Effector memory CD4-positive, alpha-beta T cell (primary cell): ENCODE data around the gene RHNO1.
A peak's percentile ranks its signal among the peaks of the same experiment; 100 is the strongest.
"Not testable (repeated sequence)": the region's sequence is repeated elsewhere in the genome, so short reads cannot be mapped to it uniquely, and the experiment has no call there.

ENCODE experiments used
- DNase-seq, 3 donors: peaks; one replicate each; pipeline ENCODE4 v3.0.0-alpha.2; 2020
- H3K27ac ChIP-seq: 2 replicates; pipeline ENCODE4 v1.7.0; 2013; ENCODE audit warnings: mild to moderate bottlenecking, low read length, moderate library complexity; ENCODE audit not compliant: insufficient read depth, poor library complexity, severe bottlenecking
- H3K27me3 ChIP-seq: replicated peaks from 2 replicates; pipeline ENCODE4 v1.7.0; 2013; ENCODE audit warnings: mild to moderate bottlenecking, low read length; ENCODE audit not compliant: insufficient read depth, control insufficient read depth, poor library complexity, severe bottlenecking
- H3K36me3 ChIP-seq: 2 replicates; pipeline ENCODE4 v1.7.0; 2013; ENCODE audit warnings: mild to moderate bottlenecking, low read length, moderate library complexity; ENCODE audit not compliant: control insufficient read depth, insufficient read depth
- H3K4me1 ChIP-seq: 2 replicates; pipeline ENCODE4 v1.7.0; 2013; ENCODE audit warnings: low read length, mild to moderate bottlenecking; ENCODE audit not compliant: control insufficient read depth, insufficient read depth, poor library complexity, severe bottlenecking
- H3K4me3 ChIP-seq: 2 replicates; pipeline ENCODE4 v1.7.0; 2013; ENCODE audit warnings: low read length, low read depth, mild to moderate bottlenecking; ENCODE audit not compliant: insufficient read depth, poor library complexity, severe bottlenecking
- H3K9me3 ChIP-seq: 2 replicates; pipeline ENCODE4 v1.7.0; 2013; ENCODE audit warnings: mild to moderate bottlenecking, low read length, moderate library complexity; ENCODE audit not compliant: control insufficient read depth

RHNO1 gene

DNA sequence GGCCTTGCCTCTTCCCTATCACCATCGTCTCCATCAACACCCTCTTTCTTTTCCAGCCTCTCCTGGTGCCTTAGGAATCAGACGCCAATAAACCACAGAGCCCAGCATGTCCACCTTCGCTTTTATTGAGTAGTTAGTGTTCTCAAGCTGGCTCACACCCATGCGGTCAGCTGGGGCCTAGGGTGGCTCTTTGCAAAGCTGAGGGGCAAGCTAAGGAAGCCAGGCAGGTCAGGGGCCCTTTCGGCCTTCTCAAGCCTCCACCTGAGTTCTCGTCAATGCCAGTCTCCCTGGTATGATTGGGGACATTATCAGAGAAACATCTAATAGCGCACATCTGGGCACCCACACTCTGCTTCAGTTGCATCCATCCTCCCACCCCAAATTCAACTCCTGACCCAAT lies 19.4 kb upstream of the RHNO1 start:
- Histone ChIP-seq H3K27ac (no peak overlapping the region), H3K9me3 (no peaks in the 10 kb centered on the region), H3K4me1 (no peaks in the 10 kb centered on the region), H3K36me3 (peaks cover 10% of the 10 kb centered on the region), H3K27me3 (no peaks in the 10 kb centered on the region), H3K4me3 (no peak overlapping the region)
- DNase-seq, result no peak

DNA sequence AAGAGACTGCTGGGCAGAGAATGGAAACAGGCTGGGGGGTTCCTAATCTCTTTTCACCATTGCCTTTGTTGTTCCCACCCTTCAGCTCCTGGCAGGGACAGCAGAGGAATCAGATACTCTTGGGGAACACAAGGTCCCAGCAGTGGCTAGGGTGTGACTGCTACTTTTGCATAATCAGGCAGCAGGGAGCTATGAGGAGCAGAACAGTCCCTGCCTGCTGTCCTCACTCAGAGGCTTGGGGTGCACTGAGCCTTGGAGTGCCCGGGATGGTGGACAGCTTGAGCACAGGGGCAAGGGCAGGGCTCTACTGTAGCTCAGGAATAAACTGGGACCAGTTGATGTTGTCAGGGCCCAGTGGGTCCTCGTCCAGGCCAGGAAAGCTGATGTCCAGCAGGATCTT lies 18.7 kb upstream of the RHNO1 start:
- Histone ChIP-seq H3K27me3 (no peaks in the 10 kb centered on the region), H3K36me3 (peaks cover 10% of the 10 kb centered on the region), H3K4me3 (no peak overlapping the region), H3K27ac (no peak overlapping the region), H3K9me3 (no peaks in the 10 kb centered on the region), H3K4me1 (no peaks in the 10 kb centered on the region)
- DNase-seq, result no peak

DNA sequence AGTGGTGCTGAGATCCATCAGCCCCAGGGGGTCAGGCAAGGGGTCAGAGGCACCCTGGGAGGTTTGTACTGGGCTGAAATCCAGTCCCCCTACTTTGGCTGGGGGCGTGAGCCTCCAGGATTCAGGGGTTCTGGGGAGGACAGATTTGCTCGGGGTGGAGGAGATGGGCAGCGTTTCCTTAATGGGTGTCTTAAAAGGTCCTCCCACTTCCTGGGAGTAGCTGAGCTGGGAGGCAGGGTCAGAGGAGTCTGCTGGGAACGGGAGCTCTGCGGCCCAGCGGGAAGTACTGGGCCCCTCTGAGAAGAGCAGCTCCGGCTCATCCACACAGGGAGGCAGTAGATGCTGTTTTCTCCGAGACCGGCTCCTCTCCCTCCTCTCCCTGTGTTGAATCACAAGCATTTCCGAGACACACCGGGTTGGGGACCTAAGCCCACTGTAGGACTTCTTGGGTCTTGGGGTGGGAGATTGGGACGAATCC lies 18.0 kb upstream of the RHNO1 start:
- no peak overlapping the region for H3K4me3 ChIP-seq
- H3K4me1 ChIP-seq, result no peaks in the 10 kb centered on the region
- H3K27ac ChIP-seq, result no peak overlapping the region
- no peak for DNase-seq
- no peaks in the 10 kb centered on the region for H3K9me3 ChIP-seq
- no peaks in the 10 kb centered on the region for H3K27me3 ChIP-seq
- H3K36me3 ChIP-seq, result peaks cover 10% of the 10 kb centered on the region

DNA sequence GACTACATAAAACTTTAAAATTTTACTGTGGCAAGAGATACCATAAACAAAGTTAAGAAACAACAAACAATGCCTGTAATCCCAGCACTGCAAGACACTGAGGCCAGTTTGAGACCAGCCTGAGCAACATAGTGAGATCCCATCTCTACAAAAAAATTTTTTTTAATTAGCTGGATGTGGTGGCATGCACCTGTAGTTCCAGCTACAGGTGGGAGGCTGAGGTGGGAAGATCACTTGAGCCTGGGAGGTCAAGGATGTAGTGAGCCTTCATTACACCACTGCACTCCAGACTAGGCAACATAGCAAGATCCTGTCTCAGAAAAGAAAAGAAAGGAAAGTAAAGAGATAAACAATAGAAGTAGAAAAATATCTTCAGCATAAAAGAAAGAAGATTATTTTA lies 16.9 kb upstream of the RHNO1 start:
- no peak for DNase-seq
- Histone ChIP-seq H3K27ac (no peak overlapping the region), H3K9me3 (no peaks in the 10 kb centered on the region), H3K36me3 (peaks cover 10% of the 10 kb centered on the region), H3K4me3 (no peak overlapping the region), H3K27me3 (no peaks in the 10 kb centered on the region), H3K4me1 (no peaks in the 10 kb centered on the region)

DNA sequence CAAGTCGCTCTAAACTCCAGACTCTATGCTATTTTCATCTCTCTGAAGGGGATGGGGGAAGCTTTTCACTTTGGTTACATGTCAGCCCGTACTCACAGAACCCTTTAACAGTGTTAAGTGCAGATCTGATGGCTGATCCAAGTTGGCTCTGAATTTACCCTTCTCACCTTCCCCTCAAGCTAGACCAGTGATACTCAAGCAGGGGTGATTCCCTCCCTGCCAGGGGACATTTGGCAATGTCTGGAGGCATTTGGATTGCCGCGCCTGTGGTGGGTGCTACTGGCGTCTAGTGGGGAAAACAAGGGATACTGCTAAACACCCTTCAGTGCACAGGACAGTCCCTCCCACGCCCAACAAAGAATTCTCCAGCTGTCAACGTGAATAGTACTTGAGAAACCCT lies 14.1 kb upstream of the RHNO1 start:
- peaks cover 7% of the 10 kb centered on the region for H3K36me3 ChIP-seq

DNA sequence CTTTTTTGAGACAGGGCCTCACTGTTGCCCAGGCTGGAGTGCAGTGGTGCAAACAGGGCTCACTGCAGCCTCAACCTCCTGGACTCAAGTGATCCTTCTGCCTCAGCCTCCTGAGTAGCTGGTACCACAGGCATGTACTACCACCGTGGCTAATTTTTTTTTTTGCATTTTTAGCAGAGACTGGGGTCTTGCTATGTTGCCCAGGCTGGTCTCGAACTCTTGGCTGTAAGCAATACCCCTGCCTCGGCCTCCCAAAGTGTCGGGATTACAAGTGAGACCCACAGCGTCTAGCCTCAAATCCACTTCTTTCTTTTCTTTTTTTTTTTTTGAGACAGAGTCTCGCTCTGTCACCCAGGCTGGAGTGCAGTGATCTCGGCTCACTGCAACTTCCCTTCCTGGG lies 13.6 kb upstream of the RHNO1 start:
- H3K4me3 ChIP-seq, H3K27ac ChIP-seq, H3K27me3 ChIP-seq, H3K9me3 ChIP-seq, DNase-seq, H3K36me3 ChIP-seq, H3K4me1 ChIP-seq: not testable (repeated sequence)

More for the DNA sequence above, 14.1 kb upstream of the RHNO1 start:
- H3K27ac ChIP-seq, result no peak overlapping the region
- no peaks in the 10 kb centered on the region for H3K4me1 ChIP-seq
- no peak overlapping the region for H3K4me3 ChIP-seq
- H3K27me3 ChIP-seq, result no peaks in the 10 kb centered on the region
- no peak for DNase-seq
- no peaks in the 10 kb centered on the region for H3K9me3 ChIP-seq

DNA sequence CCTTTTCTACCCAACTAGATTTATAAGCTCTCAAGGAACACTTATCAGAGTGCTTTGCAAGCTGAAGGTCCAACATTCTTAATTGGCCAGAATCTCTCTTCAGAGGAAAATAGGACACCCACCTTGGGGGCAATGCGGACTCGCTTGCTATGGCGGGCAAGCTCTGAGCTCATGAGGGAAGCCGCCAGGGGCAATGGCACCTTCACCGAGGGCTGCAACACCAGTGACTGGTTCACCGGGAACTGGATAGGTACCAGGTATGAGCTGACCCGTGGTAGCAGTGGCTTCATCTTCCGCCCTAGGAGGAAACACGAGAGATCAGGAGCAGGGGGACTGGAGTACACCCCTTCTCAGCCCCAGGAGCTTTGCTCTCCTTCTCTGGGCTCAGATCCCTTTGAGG lies 12.8 kb upstream of the RHNO1 start:
- H3K4me3 ChIP-seq, result no peak overlapping the region
- no peak overlapping the region for H3K27ac ChIP-seq
- no peaks in the 10 kb centered on the region for H3K36me3 ChIP-seq
- H3K27me3 ChIP-seq, result no peaks in the 10 kb centered on the region
- H3K4me1 ChIP-seq, result no peaks in the 10 kb centered on the region
- no peaks in the 10 kb centered on the region for H3K9me3 ChIP-seq
- no peak for DNase-seq

DNA sequence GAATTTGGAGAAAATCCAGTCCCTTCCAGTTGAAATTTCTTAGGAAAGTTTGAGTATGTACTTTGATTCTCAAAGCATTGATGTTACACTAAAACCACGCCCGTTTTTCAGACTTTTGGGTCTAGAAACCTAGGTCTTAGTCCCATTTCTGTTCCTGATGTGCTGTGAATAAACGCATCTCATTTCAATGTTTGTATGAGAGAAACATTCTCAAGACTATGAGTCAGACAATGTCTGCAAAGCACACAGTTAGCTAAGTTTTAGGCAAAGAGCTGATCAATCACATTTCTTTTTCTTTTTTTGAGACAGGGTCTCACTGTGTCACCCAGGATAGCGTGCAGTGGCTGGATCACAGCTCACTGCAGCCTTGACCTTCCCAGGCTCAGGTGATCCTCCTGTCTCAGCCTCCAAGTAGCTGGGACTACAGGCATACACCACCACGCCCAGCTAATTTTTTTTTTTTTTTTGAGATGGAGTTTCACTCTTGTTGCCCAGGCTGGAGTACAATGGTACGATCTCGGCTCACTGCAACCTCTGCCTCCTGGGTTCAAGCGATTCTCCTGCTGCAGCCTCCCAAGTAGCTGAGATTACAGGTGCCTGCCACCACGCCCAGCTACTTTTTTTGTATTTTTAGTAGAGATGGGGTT lies 7.9 kb upstream of the RHNO1 start:
- not testable (repeated sequence) for H3K27me3 ChIP-seq, H3K9me3 ChIP-seq, H3K4me1 ChIP-seq, H3K4me3 ChIP-seq, DNase-seq, H3K27ac ChIP-seq, H3K36me3 ChIP-seq

DNA sequence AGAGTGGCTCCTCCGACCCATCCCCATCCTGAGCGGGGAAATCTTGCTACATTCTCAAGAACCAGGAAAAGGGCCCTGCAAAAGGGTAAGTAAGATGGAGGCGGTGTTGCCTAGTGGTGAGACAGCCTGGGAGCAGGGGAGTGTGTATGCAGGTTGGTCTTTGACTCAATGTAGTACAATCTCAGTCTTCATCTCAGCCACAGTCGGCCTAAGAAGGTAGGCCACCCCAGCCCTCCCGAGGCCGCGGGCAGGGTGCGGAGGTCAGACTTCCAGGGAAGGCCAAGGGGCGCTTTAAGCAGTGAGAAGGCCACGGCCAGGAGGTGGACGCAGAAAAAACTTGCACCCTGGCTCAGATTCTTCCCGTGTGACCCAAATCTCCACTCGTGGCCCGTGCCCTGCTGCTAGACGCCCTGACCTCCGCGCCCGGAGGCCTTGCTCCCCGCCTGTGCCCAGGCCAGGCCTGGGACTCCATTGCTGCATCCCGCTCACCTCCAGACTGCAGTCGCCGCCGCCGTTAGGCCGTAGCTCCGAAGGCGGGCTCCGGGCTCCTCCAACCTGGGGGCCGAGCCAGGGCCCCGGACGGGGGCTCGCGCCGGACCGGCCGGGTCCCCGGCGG lies 484 bp upstream of the RHNO1 start:
- Histone ChIP-seq H3K27me3 (no peaks in the 10 kb centered on the region), H3K9me3 (no peaks in the 10 kb centered on the region), H3K4me1 (peaks cover 12% of the 10 kb centered on the region), H3K36me3 (no peaks in the 10 kb centered on the region), H3K27ac (peak overlapping the region; percentile 90), H3K4me3 (peak overlapping the region; percentile 81)
- no peak for DNase-seq

DNA sequence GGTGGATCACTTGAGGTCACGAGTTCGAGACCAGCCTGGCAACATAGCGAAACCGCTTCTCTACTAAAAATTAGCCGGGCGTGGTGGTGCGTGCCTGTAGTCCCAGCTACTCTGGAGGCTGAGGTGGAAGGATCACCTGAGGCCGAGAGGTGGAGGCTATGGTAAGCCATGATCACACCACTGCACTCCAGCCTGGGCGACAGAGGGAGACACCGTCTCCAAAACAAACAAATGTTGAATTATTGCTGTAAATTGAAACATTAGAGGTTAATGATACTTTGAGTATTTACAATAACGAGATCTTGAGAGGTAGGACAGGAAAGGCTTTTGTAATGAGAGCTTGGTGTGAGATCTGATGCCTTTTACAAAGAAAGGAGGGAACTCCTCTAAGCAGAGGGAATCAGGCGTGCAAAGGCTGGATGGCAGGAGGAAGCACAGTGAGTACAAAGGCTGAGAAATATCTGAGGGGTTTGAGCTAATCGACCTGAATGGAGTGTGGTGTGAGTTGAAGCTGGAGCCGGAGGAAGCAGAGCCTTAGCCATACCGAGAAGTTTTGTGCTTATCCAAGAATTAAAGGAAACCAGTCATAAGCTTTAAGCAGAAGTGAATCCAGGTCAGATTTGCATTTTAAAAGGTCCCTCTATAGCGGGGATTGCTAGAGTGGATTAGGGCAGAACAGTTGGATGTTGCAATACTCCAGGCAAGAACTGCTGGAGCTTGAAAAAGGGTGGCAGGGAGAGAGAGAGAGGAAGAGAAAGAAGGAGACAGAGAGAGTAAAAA lies 1.1 kb downstream of the RHNO1 start:
- peak overlapping the region; percentile 81 for H3K4me3 ChIP-seq
- H3K4me1 ChIP-seq, result peaks cover 12% of the 10 kb centered on the region
- DNase-seq, result no peak
- no peaks in the 10 kb centered on the region for H3K27me3 ChIP-seq
- no peaks in the 10 kb centered on the region for H3K36me3 ChIP-seq
- peak overlapping the region; percentile 90 for H3K27ac ChIP-seq
- H3K9me3 ChIP-seq, result no peaks in the 10 kb centered on the region
